CD4-positive, alpha-beta T cell treated with Interleukin-15 for 4 hours (primary cell): ENCODE data around the gene DSCAML1.
"Not testable (repeated sequence)": the region's sequence is repeated elsewhere in the genome, so short reads cannot be mapped to it uniquely, and the experiment has no call there.

Experiments
- DNase-seq: peaks from one replicate; pipeline ENCODE4 v3.0.0-alpha.2; 2020; ENCODE audit warnings: low spot score

DSCAML1 gene

DNA sequence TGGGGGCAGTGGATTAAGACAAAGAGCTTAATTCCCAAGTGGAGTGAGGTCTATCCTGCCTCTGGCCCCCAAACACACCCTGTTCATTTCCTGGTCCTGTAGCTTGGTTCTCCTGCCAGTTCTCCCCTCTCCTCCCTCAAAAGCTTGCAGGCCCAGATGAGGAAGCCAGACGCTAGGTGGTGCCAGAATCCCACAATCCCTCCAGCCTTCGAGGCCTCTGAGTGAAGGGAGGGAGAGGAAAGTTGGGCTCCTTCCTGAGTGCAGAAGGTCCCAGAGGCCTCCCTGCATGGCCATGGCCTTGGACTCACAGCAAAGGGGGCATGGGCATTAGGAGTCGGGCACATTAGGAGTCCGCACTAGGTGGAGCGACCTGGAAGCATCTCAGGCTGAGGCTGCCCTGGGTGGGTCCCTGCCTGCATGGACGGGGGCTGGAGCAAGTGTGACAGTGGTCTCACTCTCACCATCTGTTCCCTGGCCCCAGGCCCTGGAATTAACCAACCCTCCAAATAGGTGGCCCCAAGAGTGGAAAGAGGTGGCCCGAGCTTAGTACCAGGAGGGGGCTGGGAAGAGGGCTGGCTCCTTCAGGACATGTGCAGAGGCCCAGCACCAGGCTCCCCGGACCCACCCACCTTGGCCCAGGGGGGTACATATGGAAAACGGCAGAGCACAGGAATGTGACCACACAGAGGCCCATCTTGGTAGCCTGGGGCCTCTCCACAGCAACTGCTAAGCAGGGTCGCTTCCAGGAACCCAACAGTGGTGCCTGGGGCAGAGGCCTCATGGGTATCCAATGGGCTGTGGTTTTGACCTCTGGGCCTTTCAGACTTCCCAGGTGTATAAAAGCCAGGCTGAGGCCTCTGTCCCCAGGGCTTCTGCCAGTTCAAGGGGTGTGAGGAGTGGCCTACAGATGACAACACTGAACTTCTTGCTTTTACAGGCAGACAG is 22.4 kb upstream of the DSCAML1 start:
- DNase-seq, result no peak

DNA sequence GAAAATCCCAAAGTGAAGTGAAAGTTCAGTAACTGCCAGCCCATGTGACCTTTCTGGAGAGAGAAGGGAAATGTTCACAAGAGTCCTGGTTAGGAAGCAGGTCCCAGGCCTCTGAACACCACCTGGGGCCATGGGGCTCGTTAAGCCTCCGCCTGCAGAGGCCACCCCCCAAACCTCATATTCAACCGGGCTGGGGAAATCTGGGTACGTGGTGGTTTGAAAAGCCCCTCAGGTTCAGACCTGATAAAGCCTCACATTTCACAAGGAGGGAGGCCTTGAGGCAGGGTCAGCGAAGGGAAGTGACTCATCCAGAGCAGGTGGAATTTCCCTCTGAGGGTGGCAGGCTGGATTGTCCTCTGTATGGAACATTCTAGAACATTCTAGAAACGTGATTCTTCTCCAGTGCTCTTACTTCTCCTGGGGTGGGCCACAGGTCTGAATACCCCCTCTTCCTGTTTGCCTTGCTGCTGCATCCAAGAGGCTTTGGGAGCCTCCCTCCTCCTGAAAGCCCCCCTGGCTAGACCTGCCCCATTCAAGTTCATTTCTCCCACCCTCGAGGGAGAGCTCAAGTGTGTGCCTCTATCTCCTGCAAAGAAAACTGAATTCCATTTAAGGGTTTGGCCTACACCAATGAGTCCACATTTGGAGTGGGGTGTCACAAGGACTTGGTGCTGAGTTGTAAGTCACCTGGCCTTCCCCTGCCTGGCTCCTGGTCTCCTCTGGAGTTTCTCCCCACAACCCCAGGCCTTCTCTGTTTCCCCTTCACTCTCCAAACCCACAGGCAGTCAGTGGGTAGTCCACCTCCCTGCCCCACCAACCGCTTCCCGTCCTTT is 21.2 kb upstream of the DSCAML1 start:
- peak; percentile 61 for DNase-seq

DNA sequence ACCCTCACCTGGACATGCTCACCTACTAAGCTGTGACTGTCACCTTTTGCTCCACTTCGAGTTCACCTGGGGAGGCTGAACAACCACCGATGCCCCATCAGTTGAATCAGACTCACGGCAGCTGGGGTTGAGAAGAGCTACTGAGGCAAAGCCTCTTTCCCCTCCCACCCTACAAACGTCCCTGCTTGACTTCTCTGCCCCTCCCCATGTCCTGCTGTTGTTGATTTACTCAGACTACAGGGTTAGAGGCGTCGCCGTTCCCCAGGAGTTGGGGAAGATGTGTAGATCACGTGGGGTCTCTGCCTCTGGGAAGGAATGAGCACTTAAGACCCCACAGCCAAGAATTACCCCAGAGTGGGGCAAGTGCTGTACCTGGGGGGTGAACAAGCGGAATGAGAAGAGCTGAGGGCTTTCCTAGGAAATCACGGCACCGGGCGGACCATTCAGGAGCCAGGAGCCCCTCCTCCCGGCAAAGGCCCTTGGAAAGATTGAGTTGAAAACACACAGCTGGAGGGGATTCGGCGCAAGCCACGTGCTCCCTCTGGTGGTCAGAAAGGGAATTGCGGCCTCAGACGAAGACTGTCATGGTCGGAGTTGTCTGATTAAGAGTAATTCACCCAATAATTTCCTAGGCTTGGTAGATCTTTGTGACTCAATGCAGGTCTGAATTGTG is 20.5 kb upstream of the DSCAML1 start:
- peak; percentile 89 for DNase-seq

DNA sequence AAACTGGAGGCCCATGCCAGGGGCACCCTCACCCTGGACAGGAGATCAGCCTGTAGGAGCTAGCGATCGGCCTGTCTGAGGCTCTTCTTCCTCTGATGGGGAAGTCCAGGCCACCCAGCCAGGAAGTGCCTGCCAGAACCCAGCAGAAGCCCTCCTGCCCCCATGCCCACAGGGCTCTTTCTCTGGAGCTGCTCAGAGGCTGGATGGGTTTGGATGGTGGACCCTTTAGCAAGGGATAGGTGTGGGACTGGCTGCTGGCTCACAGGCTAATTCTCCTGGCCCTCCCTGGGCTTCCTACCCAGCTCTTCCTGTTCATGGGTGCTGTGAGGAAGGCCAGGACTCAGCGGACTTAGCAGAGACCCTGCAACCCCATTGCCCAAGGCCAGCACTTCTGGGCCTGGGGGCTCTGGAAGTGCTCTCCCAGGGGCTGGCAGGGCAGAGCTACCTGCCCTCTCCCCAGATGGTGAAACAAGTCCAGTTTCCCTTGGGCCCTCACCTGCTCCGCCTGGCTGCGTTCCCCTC is 19.9 kb upstream of the DSCAML1 start:
- no peak for DNase-seq

DNA sequence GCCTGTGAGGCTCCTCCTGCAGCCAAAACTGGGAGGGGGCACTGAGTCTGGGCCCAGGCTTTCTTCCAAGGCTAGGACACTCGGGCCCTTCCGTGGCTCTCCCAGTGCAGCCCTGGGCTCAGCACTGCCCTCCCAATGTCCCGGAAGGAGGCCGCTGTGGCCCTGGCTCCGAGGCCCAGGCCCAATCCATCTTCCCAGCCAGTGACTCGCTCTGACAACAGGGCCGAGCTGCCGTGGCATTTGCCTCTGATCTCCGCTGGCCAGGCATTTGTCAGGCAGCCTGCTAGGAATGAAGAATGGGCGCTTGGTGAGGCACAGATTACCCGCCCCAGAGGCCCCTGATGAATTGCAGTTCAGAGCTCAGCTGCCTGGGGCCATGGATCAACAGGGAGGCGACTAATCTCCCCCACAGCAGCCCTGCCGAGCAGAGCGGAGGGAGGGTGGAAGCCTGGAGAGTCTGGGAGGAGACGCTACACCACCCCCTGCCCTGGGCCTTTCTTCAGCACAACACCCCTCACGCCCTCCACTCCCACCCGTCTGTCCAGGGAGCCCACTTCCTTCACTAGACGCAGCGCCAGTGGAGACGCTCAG is 19.2 kb upstream of the DSCAML1 start:
- DNase-seq, result no peak

DNA sequence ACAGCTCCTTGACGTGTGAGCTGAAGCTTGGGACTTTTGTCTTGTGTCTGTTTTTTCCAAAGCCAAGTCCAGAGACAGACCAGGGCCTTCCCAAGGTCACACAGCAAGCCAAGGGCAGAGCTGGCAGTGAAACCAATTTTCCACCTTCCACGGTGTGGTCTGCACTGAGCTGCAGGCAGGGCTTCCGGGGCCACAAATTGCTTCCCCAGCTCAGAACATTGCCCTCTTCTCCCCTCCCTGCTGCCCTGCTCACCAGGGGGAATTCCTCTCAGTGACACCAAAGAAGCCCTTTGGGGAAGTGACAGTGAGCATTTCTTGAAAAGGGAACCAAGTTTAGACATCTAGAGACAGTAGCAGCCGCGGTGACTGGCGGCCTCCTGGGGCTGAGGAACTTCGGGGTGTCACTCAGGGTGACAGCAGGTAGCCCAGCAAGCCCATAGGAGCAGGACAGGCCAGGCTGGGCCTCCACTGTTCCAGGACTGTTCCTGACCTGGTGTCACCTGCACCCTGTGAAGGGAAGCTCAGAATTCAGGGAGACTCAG is 18.3 kb upstream of the DSCAML1 start:
- DNase-seq, result peak; percentile 88

DNA sequence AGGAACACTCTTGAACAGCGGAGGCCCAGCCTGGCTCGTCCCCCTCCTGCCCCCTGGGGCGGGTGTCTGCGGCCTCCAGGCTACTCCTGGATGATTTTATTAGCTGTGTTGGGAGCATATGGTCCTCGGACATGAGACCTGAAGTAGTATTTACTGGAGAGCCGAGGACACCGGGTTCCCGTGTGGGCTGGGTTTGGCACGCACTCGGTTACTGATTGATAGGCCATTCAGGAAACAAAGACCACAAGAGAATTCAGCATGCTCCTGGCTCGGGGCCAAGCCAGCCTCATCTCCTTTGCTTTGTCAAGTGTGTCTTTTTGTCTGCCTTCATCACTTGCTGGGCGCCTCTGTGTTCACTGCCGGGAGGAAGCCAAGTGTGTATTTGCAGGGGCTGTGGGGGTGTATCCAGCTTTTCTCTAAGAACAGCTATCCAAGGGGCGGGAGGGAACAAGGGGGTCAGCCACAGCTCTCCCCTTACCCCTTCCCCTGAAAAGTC is 17.8 kb upstream of the DSCAML1 start:
- peak; percentile 86 for DNase-seq

DNA sequence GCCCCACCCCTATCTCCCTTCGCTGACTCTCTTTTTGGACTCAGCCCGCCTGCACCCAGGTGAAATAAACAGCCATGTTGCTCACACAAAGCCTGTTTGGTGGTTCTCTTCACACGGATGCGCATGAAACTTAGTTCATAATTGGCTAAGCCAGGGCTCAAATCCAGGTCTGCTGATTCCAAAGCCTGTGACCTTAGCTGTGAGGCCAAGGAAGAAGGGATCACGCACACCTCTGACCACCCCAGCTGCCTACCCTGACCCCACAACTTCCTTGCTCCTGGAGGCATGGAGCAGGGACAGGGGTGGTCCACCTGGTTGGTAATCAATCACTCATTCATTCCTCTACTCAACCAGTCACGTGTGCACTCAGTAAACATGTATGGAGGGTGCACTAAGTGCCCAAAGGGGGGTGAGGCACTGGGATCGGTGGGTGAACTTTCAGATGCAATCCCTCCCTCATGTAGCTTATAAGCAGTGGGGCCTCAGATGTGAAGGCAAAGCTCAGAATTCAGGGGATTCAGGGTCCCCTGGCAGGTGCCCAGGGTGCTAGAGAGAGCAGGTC is 17.3 kb upstream of the DSCAML1 start:
- DNase-seq, result no peak

DNA sequence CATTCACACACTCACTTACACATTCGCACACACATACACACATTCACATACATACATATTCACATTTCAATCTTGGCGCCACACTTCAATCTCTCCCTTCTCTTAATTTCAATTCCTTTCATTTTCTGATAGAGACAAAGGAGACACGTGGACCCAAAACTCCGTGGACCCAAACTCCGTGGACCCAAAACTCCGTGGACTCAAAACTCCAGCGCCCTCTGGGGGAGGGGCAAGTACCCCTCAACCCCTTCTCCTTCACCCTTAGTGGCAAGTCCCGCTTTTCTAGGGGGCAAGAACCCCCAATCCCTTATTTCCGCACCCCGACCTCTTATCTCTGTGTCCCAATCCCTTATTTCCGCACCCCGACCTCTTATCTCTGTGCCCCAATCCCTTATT is 13.0 kb upstream of the DSCAML1 start:
- DNase-seq, result not testable (repeated sequence)

DNA sequence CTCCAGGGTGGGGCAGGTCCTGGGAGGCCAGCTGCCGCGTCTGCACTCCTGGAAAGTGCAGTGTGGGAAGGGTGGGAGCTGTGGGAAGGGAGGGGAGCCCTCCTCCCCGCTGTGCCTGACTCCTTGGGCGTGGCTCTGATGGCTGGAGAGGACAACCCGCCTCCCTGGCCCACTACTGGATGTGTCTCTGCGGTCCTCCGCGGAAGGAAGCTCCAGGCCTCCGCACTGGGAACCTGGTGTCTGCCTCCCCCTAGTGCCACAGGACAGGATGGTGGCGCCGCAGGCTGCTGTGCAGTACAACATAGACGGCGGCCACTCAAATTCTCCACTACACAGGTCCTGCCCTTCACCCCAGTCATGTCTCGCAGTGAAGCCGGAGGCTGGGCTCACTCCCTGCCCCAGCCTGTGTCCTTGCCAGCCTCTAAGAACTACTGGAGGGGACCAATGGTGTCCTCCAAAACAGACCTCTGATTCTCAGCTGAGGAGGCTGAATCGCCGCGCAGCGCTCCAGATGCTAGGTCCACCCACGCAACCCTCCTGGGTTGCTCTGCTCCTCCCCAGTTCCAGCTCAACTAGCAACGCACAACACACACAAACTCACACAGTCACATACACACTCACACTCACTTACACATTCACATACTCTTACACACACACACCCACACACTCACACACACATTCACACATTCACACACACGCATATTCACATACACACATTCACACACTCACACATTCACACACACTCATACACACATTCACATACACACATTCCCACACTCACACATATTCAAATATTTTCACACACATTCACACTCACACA is 12.4 kb upstream of the DSCAML1 start:
- peak; percentile 38 for DNase-seq

DNA sequence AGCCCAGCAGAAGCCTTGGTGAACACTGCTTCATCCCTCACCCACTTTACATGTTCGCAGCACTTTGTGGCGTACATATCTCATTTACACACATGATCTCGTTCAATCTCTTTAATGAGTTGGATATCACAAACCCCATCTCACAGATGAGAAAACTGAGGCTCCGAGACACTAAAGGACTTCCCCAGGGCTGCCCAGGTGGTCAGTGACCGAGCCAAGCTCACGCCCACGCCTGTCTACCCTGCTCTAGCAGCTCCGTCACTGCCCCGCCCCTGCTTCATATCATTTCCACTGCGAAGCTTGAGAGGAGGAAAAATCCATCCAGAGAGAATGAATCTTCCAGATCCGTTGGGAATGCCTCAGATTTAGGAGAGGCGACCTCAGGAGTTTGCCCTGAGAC is 11.8 kb upstream of the DSCAML1 start:
- no peak for DNase-seq

DNA sequence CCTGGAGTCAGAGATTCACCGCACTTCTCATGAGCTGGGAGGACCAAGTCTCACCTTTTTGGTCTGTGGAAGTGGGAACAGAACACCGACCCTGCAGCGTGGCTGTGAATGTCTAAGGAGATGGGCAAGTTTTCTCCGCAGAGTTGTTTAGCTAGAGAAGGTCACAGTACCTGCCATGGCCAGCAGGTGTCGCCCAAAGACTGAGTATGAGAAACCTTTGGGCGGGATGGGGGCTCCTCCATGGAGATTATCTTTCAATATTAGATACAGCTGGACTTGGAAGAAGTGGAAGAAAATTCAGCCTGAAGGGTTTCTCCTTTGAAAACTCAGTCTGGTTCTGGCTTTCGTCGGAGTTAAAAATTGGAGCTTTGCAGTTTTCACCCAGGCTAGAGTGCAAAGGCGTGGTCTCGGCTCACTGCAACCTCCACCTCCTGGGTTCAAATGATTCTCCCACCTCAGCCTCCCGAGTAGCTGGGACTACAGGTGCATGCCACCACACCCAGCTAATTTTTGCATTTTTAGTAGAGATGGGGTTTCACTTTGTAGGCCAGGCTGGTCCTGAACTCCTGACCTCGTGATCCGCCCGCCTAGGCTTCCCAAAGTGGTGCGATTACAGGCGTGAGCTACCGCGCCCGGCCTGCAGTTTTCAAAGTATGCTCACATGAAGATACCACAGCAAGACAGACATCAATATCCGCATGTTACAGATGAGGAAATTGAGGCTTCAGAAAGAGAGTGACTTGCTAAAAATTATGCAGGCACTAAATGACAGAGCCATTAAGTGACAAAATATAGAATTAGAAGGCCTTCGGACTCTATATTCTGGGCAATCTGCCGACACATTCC is 10.7 kb upstream of the DSCAML1 start:
- peak; percentile 77 for DNase-seq

DNA sequence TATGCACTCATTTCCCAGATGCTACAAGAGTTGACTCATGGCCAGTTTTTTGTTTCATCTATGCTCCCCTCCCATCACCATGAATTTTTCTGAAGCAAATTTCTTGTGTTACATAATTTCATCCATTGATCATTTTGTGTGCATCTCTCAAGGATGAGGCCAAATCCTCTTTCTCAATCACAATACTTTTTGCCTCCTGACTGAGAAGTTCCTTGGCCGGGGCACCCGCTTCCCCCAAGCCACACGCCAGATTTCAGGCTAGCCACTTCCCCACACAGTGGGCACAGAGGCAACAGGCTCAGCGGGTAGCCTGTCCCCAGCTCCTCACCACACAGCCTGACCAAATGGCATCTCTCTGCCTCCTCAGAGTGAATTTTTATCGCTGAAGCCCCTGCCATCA is 9.8 kb upstream of the DSCAML1 start:
- no peak for DNase-seq

DNA sequence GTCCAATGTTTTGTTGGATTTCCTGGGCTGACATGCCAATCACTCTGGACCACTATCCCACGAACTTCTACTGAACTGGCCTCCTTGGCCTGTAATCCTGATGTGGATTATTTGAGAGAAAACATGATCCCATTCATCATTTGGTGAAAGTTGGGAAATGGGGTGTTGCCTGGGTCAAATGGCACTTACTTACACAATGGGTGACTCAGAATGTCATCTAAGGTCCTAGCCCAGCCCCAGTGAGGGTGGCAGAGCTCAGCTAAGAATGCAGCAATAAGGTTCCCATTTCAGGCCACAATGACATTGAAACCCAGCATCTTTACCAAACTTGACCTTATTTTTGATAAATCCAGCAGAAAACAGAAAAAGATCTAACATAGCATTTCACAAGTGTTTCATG is 8.0 kb upstream of the DSCAML1 start:
- no peak for DNase-seq

DNA sequence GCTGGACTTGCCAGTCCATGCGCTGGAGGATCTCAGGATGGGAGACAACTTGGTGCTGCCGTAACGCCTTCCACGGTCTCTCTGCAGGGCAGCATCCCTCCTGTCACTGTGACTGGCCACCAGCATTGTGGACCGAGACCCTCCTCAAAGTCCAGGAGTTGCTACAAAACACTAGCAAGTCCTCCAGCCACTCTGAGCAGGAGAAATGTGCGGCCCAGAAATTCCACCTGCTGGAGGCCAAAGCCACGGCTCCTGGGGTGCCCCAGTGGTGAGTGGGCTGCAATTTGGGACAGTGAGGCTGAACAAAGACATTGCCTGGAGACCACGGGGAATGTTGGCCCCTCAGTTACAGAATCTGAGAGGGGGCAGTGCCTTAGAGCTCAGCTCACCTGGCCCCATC is 6.9 kb upstream of the DSCAML1 start:
- no peak for DNase-seq

DNA sequence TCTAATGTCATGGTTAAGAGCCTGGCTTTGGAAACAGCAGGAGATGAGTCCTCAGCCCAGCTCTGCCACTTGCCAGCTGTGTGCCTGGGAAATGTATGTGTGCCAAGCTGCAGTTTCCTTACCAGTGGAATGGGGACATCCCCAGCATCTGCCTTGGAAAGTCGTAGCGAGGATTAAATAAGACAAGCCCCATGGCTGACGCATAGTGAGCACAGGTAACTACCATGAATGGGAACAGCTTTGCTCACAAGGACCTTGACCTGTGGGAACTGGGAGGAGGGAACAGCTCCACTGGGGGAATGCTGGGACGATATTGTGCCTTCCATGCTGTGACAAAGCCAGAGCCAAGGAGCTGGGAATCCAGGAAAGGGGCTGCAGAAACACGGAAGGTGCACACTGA is 2.6 kb upstream of the DSCAML1 start:
- no peak for DNase-seq

DNA sequence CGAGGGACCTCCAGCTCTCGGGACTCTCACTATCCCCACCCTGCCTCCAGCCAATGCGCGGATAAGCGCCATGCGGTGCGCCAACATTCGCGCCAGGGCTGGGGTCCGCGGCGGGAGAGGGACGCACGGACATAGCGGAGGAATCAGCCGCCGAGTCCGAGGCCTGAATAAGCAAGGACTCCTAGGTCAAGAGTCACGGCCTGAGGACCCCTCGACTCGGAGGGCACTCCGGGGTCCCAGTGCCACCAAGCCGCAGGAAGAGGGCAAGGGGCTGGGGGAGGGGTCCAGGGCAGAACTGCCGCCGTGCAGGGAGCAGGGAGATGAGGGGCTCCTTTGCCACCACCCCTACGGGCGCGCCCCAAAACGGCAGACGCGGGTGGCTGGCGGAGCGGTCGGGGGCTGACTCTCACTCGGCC is 552 bp downstream of the DSCAML1 start:
- no peak for DNase-seq

DNA sequence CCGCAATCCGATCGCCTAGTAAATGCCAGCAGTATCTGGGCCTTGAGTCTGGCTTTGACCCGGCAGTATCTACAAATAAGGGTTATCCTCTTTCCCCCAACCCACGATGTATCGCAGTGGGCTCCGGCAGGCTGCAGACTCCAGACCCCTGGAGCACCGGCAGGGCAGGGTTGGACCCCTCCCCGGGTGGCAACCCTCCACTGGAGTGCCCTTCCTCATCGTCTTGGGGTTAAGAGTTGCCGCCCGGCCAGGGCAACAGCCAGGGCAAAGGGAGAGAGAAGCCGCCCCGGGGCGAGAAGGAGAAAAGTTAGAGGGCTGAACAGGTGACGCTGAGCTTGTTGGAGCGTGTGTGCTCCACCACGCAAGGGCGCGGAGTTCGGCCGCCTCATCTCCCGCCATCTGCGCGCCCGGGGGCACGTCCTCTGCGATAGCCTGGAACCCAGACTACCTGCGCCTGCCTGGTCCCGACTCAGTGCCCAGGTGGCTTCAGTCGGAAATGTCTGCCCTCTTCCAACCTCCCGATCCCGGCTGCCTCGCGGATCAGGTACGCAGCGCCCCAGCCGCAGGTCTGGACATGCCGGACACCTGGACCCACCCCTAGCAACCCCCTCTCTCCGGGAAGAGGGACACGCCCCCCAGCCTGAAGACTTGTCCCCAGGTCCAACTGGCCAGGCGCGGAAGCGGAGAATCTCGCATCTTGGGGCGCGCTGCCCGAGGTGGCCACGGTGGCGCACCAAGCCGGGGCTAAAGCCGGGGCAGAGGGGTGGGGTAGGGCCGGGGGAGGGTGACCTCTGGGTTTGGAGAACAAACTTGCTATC is 1.2 kb downstream of the DSCAML1 start:
- DNase-seq, result no peak
